Fibroblast of lung (primary cell): ENCODE measurements around the gene POU2AF2. TPM values are rescaled to one million over a fixed set of nuclear protein-coding genes. Genes with fewer than 3 reads are reported as not detected.
A peak's percentile ranks its signal among the peaks of the same experiment; 100 is the strongest.

Source experiments
- DNase-seq, 2 donors: peaks; one replicate each; pipeline versions ENCODE4 v3.0.0 to v3.0.0-alpha.2; 2010; ENCODE audit warnings: low read depth in 2 of 2
- H2AFZ ChIP-seq: 2 replicates; pipeline ENCODE4 v1.5.1; 2012; ENCODE audit warnings: low read length, control low read depth, inconsistent platforms
- H3K27ac ChIP-seq: 2 replicates; pipeline ENCODE4 v1.5.1; 2011; ENCODE audit warnings: low read length, control low read depth; ENCODE audit not compliant: insufficient read depth
- H3K27me3 ChIP-seq: 2 replicates; pipeline ENCODE4 v1.5.1; 2011; ENCODE audit warnings: mild to moderate bottlenecking, low read length; ENCODE audit not compliant: control insufficient read depth, insufficient read depth
- H3K36me3 ChIP-seq: 2 replicates; pipeline ENCODE4 v1.5.1; 2011; ENCODE audit warnings: low read length; ENCODE audit not compliant: control insufficient read depth, insufficient read depth
- H3K4me1 ChIP-seq: 2 replicates; pipeline ENCODE4 v1.5.1; 2011; ENCODE audit warnings: low read length; ENCODE audit not compliant: control insufficient read depth, insufficient read depth; ENCODE audit errors: extremely low read depth
- H3K4me2 ChIP-seq: 2 replicates; pipeline ENCODE4 v1.5.1; 2011; ENCODE audit warnings: low read length, control low read depth; ENCODE audit not compliant: insufficient read depth; ENCODE audit errors: extremely low read depth
- H3K4me3 ChIP-seq, 4 experiments: fragments of 200-600 bp in 1 of 4; sonication (generic) in 1 of 4; replicated peaks in 1 of 4; 2 replicates each; pipeline ENCODE4 v1.5.1; 2011 to 2016; ENCODE audit warnings: low read length in 4 of 4, low read depth in 3 of 4, mild to moderate bottlenecking in 3 of 4, control low read depth in 2 of 4, inconsistent platforms in 1 of 4, mixed read lengths in 1 of 4; ENCODE audit not compliant: insufficient read depth in 1 of 4; ENCODE audit errors: control extremely low read depth in 1 of 4
- H3K79me2 ChIP-seq: 2 replicates; pipeline ENCODE4 v1.5.1; 2012; ENCODE audit warnings: mild to moderate bottlenecking, low read length, inconsistent platforms; ENCODE audit not compliant: control insufficient read depth, insufficient read depth
- H3K9ac ChIP-seq: 2 replicates; pipeline ENCODE4 v1.5.1; 2011; ENCODE audit warnings: mild to moderate bottlenecking, low read length, control low read depth; ENCODE audit not compliant: insufficient read depth
- H3K9me3 ChIP-seq: 2 replicates; pipeline ENCODE4 v1.5.1; 2012; ENCODE audit warnings: low read depth, low read length; ENCODE audit not compliant: control insufficient read depth, insufficient read depth
- H4K20me1 ChIP-seq: 2 replicates; pipeline ENCODE4 v1.5.1; 2011; ENCODE audit warnings: low read length; ENCODE audit not compliant: control insufficient read depth, insufficient read depth; ENCODE audit errors: extremely low read depth
- EZH2 ChIP-seq: IDR thresholded peaks from 2 replicates; pipeline ENCODE4 v1.5.1; 2012; ENCODE audit warnings: low read length, control low read depth, mild to moderate bottlenecking; ENCODE audit errors: missing control alignments
- polyA plus RNA-seq, 2 donors: library from polyadenylated mRNA; depleted of rRNA in 1 of 2; stranded (reverse) in 1 of 2; unstranded in 1 of 2; fragments of >200 nt; gene quantifications; 2 replicates each; pipeline ENCODE4 v1.2.1, GENCODE V29; 2011 to 2012; ENCODE audit warnings: missing spikeins in 1 of 2
- total RNA-seq: library from RNA; depleted of rRNA; stranded (reverse); fragments of >200 nt; gene quantifications from 2 replicates; pipeline ENCODE4 v1.2.1, GENCODE V29; 2014
- TF ChIP-seq, protein P1 (sequence below), 2 donors: IDR thresholded peaks in 1 of 2; conservative IDR thresholded peaks in 1 of 2; 1 replicate in 1 of 2; 2 replicates in 1 of 2; pipeline ENCODE4 v1.5.1; 2011 to 2012; ENCODE audit warnings: low read length in 2 of 2, control low read depth in 1 of 2, inconsistent platforms in 1 of 2, low read depth in 1 of 2, mild to moderate bottlenecking in 1 of 2

POU2AF2 gene
- total and polyA plus RNA-seq, 2 donors (not counting 1 experiment from before 2014, with no cell fraction given): not detected

DNA sequence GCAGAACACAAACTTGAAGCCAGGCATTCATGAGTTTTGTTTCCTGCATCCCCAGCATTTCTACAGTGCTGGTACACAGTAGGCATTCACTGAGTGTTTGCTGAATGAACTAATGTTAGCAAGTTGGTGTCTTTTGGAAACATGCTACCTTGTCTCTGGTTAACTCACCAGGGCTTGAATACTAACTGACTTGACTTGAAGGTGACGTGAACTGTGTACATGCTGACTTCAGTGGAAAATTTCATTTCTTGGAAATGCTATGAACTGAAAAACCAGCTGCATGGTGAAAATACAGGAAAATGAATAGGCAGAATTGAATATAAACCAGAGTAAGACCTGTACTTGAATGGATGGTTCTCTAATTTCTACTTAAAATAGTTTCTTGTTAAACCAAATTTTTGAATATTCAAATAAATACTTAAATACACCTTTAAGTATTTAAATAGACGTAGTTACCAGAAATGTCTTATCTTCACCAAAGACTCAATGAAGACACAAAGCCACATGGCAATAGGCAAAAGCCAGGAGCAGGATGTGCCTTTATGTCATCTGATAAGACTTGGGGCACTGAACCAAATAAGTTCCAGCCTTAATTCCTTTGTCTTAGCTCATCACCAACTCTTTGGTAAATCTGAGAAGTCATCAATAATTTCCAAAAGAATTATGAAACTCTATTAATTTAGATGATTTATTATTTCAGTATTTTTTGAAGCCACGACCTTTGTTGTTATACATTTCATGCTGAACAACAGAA is 39.7 kb upstream of the POU2AF2 start:
- H3K4me1 ChIP-seq: peaks cover 7% of the 10 kb centered on the region
- no peak overlapping the region for H3K4me3 ChIP-seq
- H4K20me1 ChIP-seq: no peaks in the 10 kb centered on the region
- H3K4me2 ChIP-seq: no peak overlapping the region
- H3K27ac ChIP-seq: peak overlapping the region; percentile 47
- H3K79me2 ChIP-seq: no peaks in the 10 kb centered on the region
- H3K27me3 ChIP-seq: no peaks in the 10 kb centered on the region
- peak; percentile 8 to 48 for DNase-seq
- peak overlapping the region; percentile 25 for H2AFZ ChIP-seq
- TF ChIP-seq, protein P1, sequence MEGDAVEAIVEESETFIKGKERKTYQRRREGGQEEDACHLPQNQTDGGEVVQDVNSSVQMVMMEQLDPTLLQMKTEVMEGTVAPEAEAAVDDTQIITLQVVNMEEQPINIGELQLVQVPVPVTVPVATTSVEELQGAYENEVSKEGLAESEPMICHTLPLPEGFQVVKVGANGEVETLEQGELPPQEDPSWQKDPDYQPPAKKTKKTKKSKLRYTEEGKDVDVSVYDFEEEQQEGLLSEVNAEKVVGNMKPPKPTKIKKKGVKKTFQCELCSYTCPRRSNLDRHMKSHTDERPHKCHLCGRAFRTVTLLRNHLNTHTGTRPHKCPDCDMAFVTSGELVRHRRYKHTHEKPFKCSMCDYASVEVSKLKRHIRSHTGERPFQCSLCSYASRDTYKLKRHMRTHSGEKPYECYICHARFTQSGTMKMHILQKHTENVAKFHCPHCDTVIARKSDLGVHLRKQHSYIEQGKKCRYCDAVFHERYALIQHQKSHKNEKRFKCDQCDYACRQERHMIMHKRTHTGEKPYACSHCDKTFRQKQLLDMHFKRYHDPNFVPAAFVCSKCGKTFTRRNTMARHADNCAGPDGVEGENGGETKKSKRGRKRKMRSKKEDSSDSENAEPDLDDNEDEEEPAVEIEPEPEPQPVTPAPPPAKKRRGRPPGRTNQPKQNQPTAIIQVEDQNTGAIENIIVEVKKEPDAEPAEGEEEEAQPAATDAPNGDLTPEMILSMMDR (conservative IDR thresholded peaks at IDR 0.05 in 1 of 2, IDR thresholded peaks at IDR 0.05 in 1 of 2; ENCODE audit: low read depth in 1 of 2, low read length in 2 of 2): no peak
- no peak for TF ChIP-seq EZH2
- no peaks in the 10 kb centered on the region for H3K9me3 ChIP-seq
- no peaks in the 10 kb centered on the region for H3K36me3 ChIP-seq
- H3K9ac ChIP-seq: no peak overlapping the region

DNA sequence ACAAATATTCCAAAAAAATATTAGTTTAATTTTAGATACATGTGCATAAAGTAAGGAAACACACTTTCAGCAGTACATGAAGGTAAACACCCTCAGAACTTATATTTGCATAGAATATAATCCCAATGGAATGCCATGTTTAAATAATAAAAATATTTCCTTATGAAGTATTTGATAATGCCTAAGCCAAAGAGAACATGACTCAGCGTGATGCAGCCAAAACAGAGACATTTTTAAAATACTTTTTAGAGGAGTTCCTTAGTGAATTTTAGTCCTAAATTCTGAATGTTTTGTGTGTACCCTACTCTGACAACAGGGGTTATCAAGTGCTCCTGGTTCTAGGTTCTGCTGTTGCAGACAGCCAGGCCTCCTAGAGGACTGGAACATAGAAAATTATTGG is 39.1 kb upstream of the POU2AF2 start:
- H3K27ac ChIP-seq: peak overlapping the region; percentile 78
- TF ChIP-seq, protein P1 (conservative IDR thresholded peaks at IDR 0.05 in 1 of 2, IDR thresholded peaks at IDR 0.05 in 1 of 2; ENCODE audit: low read depth in 1 of 2, low read length in 2 of 2): no peak
- no peak for TF ChIP-seq EZH2
- no peaks in the 10 kb centered on the region for H3K36me3 ChIP-seq
- H3K4me3 ChIP-seq: no peak overlapping the region
- peak; percentile 67 to 81 for DNase-seq
- H3K9ac ChIP-seq: no peak overlapping the region
- peak overlapping the region; percentile 47 for H2AFZ ChIP-seq
- no peaks in the 10 kb centered on the region for H3K79me2 ChIP-seq
- peak overlapping the region; percentile 13 for H3K4me2 ChIP-seq
- no peaks in the 10 kb centered on the region for H3K27me3 ChIP-seq
- no peaks in the 10 kb centered on the region for H4K20me1 ChIP-seq
- no peaks in the 10 kb centered on the region for H3K9me3 ChIP-seq
- peaks cover 7% of the 10 kb centered on the region for H3K4me1 ChIP-seq

DNA sequence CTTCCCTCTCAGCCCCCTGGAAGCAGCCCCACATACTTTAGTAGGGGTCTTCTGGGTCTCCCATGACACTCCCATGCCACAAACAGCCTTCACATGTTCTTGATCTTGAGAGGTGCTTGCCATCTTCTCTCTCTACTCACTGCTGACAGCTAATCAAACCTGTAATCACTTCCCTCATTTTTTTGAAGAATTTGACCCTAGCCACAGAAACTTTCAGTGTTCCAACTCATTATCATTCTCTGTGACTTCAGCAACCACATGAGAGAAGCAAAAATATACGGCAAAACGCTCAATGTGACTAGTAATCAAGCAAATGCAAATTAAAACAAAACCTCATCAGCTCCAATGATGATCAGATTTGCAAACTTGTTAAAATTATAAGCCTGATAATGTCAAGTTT is 38.3 kb upstream of the POU2AF2 start:
- no peaks in the 10 kb centered on the region for H3K9me3 ChIP-seq
- H3K27ac ChIP-seq: peak overlapping the region; percentile 78
- DNase-seq: peak in 1 of 2 donors; percentile 14
- H3K9ac ChIP-seq: no peak overlapping the region
- peak overlapping the region; percentile 45 for H2AFZ ChIP-seq
- H3K4me3 ChIP-seq: no peak overlapping the region
- TF ChIP-seq EZH2: no peak
- TF ChIP-seq, protein P1 (conservative IDR thresholded peaks at IDR 0.05 in 1 of 2, IDR thresholded peaks at IDR 0.05 in 1 of 2; ENCODE audit: low read depth in 1 of 2, low read length in 2 of 2): no peak
- H3K79me2 ChIP-seq: no peaks in the 10 kb centered on the region
- H3K4me2 ChIP-seq: no peak overlapping the region
- H3K4me1 ChIP-seq: peaks cover 7% of the 10 kb centered on the region
- H3K27me3 ChIP-seq: no peaks in the 10 kb centered on the region
- no peaks in the 10 kb centered on the region for H3K36me3 ChIP-seq
- no peaks in the 10 kb centered on the region for H4K20me1 ChIP-seq
